ENCODE data around the gene TNNT3. TPM values are rescaled to one million over a fixed set of nuclear protein-coding genes. Genes with fewer than 3 reads are reported as not detected.

TNNT3 gene
- total RNA-seq, 6 experiments from 2014 or later: not detected

DNA sequence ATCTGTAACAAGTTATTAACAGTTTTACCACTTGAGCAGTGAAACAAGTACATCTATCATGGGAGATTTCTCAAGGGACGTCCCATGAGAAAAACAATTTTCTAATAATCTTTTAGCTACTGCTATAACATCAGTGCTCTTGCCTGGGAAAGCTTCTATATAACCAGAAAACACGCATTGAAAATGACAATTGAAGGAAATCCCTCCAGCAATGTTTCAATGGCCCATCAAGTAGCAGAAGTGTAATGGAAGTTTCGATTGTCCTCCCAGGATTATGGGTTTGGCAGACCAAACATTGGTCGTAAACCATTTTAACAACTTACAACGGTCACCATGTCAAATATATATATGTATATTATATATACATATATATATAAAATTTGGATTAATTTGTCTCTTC lies 19.8 kb upstream of the TNNT3 start:
- DNase-seq: no peak
- no peak overlapping the region for H3K4me3 Mint-ChIP-seq
- no peaks in the 10 kb centered on the region for H3K9me3 Mint-ChIP-seq
- H3K27ac Mint-ChIP-seq: no peak overlapping the region
- TF ChIP-seq, protein P1, sequence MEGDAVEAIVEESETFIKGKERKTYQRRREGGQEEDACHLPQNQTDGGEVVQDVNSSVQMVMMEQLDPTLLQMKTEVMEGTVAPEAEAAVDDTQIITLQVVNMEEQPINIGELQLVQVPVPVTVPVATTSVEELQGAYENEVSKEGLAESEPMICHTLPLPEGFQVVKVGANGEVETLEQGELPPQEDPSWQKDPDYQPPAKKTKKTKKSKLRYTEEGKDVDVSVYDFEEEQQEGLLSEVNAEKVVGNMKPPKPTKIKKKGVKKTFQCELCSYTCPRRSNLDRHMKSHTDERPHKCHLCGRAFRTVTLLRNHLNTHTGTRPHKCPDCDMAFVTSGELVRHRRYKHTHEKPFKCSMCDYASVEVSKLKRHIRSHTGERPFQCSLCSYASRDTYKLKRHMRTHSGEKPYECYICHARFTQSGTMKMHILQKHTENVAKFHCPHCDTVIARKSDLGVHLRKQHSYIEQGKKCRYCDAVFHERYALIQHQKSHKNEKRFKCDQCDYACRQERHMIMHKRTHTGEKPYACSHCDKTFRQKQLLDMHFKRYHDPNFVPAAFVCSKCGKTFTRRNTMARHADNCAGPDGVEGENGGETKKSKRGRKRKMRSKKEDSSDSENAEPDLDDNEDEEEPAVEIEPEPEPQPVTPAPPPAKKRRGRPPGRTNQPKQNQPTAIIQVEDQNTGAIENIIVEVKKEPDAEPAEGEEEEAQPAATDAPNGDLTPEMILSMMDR (IDR thresholded peaks at IDR 0.05): no peak
- no peaks in the 10 kb centered on the region for H3K36me3 Mint-ChIP-seq (ENCODE audit: low read depth)
- H3K4me1 Mint-ChIP-seq (ENCODE audit: low read depth): no peaks in the 10 kb centered on the region
- peaks cover 44% of the 10 kb centered on the region for H3K27me3 Mint-ChIP-seq (ENCODE audit: insufficient read depth)

DNA sequence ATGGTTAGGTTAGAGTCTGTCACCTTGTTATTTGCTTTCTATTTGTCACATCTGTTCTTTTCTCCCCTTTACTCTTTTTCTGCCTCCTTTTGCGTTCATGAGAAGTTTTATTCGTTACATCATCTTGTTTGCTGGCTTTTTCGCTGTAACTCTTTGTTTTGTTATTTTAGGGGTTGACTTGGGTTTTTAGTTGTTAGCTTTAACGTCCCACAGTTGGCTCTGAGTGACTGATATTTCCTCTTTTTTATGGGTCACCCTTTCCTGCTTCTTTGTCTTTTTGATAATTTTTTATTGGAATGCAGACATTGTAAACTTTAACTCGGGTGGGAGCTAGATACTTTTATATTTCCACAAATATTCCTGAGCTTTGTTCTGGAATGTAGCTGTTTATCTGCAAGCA lies 13.3 kb upstream of the TNNT3 start:
- TF ChIP-seq, protein P1 (IDR thresholded peaks at IDR 0.05): no peak
- Mint-ChIP-seq H3K27ac (no peak overlapping the region), H3K4me1 (ENCODE audit: low read depth) (peaks cover 6% of the 10 kb centered on the region; the same call in 1 of the 2 replicates), H3K27me3 (ENCODE audit: insufficient read depth) (peaks cover 34% of the 10 kb centered on the region), H3K4me3 (no peak overlapping the region), H3K36me3 (ENCODE audit: low read depth) (no peaks in the 10 kb centered on the region), H3K9me3 (no peaks in the 10 kb centered on the region)
- no peak for DNase-seq

DNA sequence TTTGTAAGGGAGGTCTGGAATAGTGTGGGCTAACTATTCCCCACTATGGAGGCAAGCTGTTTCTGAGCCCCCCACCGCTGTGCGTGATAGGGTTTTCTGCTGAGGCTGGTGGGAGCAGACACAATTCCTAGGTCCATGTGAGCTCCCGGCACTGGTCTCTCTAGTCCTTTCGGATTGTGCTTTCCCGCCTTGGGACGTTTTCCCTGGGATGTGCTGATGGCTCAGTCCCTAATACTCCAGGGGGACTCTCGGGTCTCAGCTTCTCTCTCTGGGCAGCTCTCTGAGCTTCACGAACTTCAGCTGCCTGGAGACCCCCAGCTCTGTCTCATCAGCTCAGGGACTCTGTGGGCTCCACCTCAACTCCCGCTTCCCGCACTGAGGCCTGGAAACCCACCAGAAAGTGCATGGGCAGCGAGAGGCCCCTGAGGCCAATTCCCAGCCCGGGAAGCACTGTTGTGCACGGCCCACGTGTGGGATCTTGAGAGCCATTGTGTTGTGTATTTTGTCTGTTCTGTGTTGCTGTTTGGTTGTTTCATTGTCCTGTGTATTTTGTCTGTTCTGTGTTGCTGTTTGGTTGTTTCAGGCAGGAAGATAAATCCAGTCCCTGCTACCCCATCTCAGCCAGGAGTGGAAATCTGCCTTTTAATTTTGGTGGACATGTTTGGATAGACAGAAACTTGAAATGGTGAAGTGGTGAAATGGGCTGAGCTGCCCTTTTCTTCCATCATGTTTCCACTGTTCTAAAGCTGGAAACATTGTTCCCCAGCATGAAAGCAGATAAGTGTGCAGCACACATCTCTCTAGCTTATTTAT lies 12.7 kb upstream of the TNNT3 start:
- Mint-ChIP-seq H3K9me3 (no peaks in the 10 kb centered on the region), H3K27ac (no peak overlapping the region), H3K4me1 (ENCODE audit: low read depth) (peaks cover 6% of the 10 kb centered on the region; the same call in 1 of the 2 replicates), H3K4me3 (no peak overlapping the region), H3K27me3 (ENCODE audit: insufficient read depth) (peaks cover 31% of the 10 kb centered on the region), H3K36me3 (ENCODE audit: low read depth) (no peaks in the 10 kb centered on the region)
- DNase-seq: no peak
- TF ChIP-seq, protein P1 (IDR thresholded peaks at IDR 0.05): no peak

DNA sequence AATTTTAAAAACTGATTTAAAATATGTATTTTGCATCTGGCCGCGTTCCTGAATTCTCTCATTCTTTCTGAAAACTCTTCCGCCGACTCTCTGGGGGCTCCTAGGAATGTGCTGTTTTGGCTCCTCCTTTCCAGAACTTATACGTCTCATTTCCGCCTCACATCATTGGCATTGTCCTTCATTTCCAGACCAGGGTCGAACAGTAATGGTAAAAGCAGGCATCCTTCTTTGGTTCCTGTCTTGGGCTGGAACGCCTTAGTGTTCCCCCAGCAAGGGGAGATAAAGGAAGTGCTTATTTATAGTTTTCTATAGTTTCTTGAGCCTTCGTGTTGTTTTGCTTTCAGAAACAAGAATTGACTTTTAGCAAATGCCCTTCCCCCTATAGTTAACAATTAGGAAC lies 10.9 kb upstream of the TNNT3 start:
- H3K27ac Mint-ChIP-seq: no peak overlapping the region
- TF ChIP-seq, protein P1 (IDR thresholded peaks at IDR 0.05): no peak
- H3K27me3 Mint-ChIP-seq (ENCODE audit: insufficient read depth): peaks cover 30% of the 10 kb centered on the region
- H3K36me3 Mint-ChIP-seq (ENCODE audit: low read depth): no peaks in the 10 kb centered on the region
- no peak overlapping the region for H3K4me3 Mint-ChIP-seq
- H3K4me1 Mint-ChIP-seq (ENCODE audit: low read depth): peaks cover 6% of the 10 kb centered on the region; the same call in 1 of the 2 replicates
- no peaks in the 10 kb centered on the region for H3K9me3 Mint-ChIP-seq
- no peak for DNase-seq

DNA sequence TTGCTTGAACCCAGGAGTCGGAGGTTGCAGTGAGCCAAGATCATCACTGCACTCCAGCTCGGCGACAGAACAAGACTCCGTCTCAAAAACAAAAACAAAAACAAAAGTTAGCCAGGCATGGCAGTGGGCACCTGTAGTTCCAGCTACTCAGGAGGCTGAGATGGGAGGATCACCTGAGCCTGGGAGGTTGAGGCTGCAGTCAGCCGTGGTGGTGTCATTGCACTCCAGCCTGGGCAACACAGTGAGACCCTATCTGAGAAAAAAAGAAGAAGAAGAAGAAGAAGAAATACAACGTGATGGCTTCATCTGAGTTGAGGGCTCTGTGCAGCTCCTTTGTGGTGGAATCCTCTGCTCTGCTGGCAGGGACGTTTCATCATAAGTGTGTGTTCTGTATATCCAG lies 10.0 kb upstream of the TNNT3 start:
- no peak overlapping the region for H3K27ac Mint-ChIP-seq
- peaks cover 3% of the 10 kb centered on the region; the same call in 1 of the 2 replicates for H3K9me3 Mint-ChIP-seq
- peaks cover 6% of the 10 kb centered on the region; the same call in 1 of the 2 replicates for H3K4me1 Mint-ChIP-seq (ENCODE audit: low read depth)
- TF ChIP-seq, protein P1 (IDR thresholded peaks at IDR 0.05): no peak
- H3K36me3 Mint-ChIP-seq (ENCODE audit: low read depth): no peaks in the 10 kb centered on the region
- no peak overlapping the region for H3K4me3 Mint-ChIP-seq
- peaks cover 27% of the 10 kb centered on the region for H3K27me3 Mint-ChIP-seq (ENCODE audit: insufficient read depth)
- DNase-seq: no peak

Data from HFFc6 (cell line).